Psoas muscle (tissue), 8 donors: ENCODE results near the gene GRB10. TPM values are rescaled to one million over a fixed set of nuclear protein-coding genes. Genes with fewer than 3 reads are reported as not detected.
A peak's percentile ranks its signal among the peaks of the same experiment; 100 is the strongest.

ENCODE experiments used
- ATAC-seq, 4 donors: fragments of 200-7000 bp; cut with Tn5 transposase; one replicate each; pipeline ENCODE4 v1.9.1; 2020; ENCODE audit warnings: moderate library complexity in 3 of 4, mild to moderate bottlenecking in 2 of 4
- DNase-seq, 2 donors: peaks; one replicate each; pipeline ENCODE4 v3.0.0-alpha.2; 2020
- H3K27ac ChIP-seq: fragments of 200-600 bp; one replicate; pipeline ENCODE4 v1.8.0; 2022
- H3K27me3 ChIP-seq, 3 donors: fragments of 200-600 bp in 1 of 3; one replicate each; pipeline versions ENCODE4 v1.6.1 to v1.8.0; 2013 to 2022; ENCODE audit warnings: low read length in 2 of 3, mild to moderate bottlenecking in 2 of 3, moderate library complexity in 1 of 3; ENCODE audit not compliant: insufficient read depth in 3 of 3
- H3K36me3 ChIP-seq, 2 donors: fragments of 200-600 bp in 1 of 2; one replicate each; pipeline versions ENCODE4 v1.6.1 to v1.8.0; 2013 to 2022; ENCODE audit warnings: low read depth in 1 of 2, mild to moderate bottlenecking in 1 of 2, moderate library complexity in 1 of 2; ENCODE audit not compliant: insufficient read depth in 1 of 2
- H3K4me1 ChIP-seq: fragments of 200-600 bp; one replicate; pipeline ENCODE4 v1.8.0; 2022
- H3K4me3 ChIP-seq: fragments of 200-600 bp; one replicate; pipeline ENCODE4 v1.8.0; 2022; ENCODE audit warnings: mild to moderate bottlenecking
- H3K9me3 ChIP-seq: fragments of 200-600 bp; one replicate; pipeline ENCODE4 v1.8.0; 2022
- CTCF ChIP-seq: fragments of 200-600 bp; IDR thresholded peaks from one replicate; pipeline ENCODE4 v1.8.0; 2022; ENCODE audit warnings: antibody characterized with exemption
- WGBS, 3 donors: extraction: QIAGEN DNeasy Blood & Tissue Kit; methylation state at CpG; one replicate each; pipeline versions ENCODE4 v1.1.6 to v1.1.7; 2013; 5-methylcytosine and 5-hydroxymethylcytosine counted together
- intact Hi-C, 2 donors: fragments of 100-400 bp; cut with DNase I; formaldehyde crosslinking; loops; one replicate each; pipeline versions ENCODE4 v1.11.0 to v1.14.2; 2022
- polyA plus RNA-seq, 3 donors: library from polyadenylated mRNA; stranded (reverse); fragments of 200-250 nt; gene quantifications; one replicate each; pipeline ENCODE4 v1.2.3, GENCODE V29; 2013
- total RNA-seq, 4 donors: library from RNA; stranded (reverse); fragmentation: NEBNext Ultra II Directional in 2 of 4; extraction: Animal tissue kit (Norgen Biotek cat#: 25700) in 2 of 4; gene quantifications; one replicate each; pipeline versions ENCODE4 v1.2.1 to v1.2.4, GENCODE V29; 2021 to 2023
- donor health status: healthy with polysubstance abuse.
- donor health status: DM: no; HTN: no; CAD: no; lungs with moderate emphysema.
- donor health status: Bipolar disorder and iron deficiency.
- donor health status: healthy.
- donor health status: DM: yes; HTN: yes; CAD: no.
- donor health status: DM: no; HTN: no; CAD: no.
- donor health status: DM: no; HTN: no; CAD: no.
- donor health status: DM: yes; HTN: yes; CAD: no.

GRB10 gene
- total and polyA plus RNA-seq, 7 donors: 25.8 to 72.7 (median 53.0) TPM

- DNase-seq (no peak), ATAC-seq (no peak)
- TF ChIP-seq CTCF: no peak
- H3K27me3 ChIP-seq: no peaks in the 10 kb centered on the region
- 78 to 82% (median 79%) methylated on average over 5 of the region's 5 CpGs for WGBS, 3 donors
- no peak overlapping the region for H3K4me3 ChIP-seq
- intact Hi-C loops: no loop called here
- no peaks in the 10 kb centered on the region for H3K4me1 ChIP-seq
- H3K9me3 ChIP-seq: no peaks in the 10 kb centered on the region
- H3K36me3 ChIP-seq: no peaks in the 10 kb centered on the region
- no peak overlapping the region for H3K27ac ChIP-seq
Measured at GRCh38 chr7:50562136-50562535, 220.6 kb downstream of the GRB10 start.

GRCh38 chr7:50560865-50561351, 221.8 kb downstream of the GRB10 start:
- no peak overlapping the region for H3K27ac ChIP-seq
- ATAC-seq (no peak), DNase-seq (no peak)
- no peak overlapping the region for H3K4me3 ChIP-seq
- no peaks in the 10 kb centered on the region for H3K4me1 ChIP-seq
- 37 to 53% (median 37%) methylated on average over 9 of the region's 9 CpGs for WGBS, 3 donors
- intact Hi-C loops: no loop called here
- H3K36me3 ChIP-seq: no peaks in the 10 kb centered on the region
- no peaks in the 10 kb centered on the region for H3K27me3 ChIP-seq
- no peak for TF ChIP-seq CTCF
- H3K9me3 ChIP-seq: no peaks in the 10 kb centered on the region

GRCh38 chr7:50559881-50560280, 222.8 kb downstream of the GRB10 start:
- 84 to 91% (median 87%) methylated on average over 7 of the region's 7 CpGs for WGBS, 3 donors
- no peak for ATAC-seq
- H3K27me3 ChIP-seq: no peaks in the 10 kb centered on the region

GRCh38 chr7:50558294-50559053, 224.2 kb downstream of the GRB10 start:
- ATAC-seq (no peak), DNase-seq (no peak)
- Histone ChIP-seq H3K4me1 (no peaks in the 10 kb centered on the region), H3K27ac (no peak overlapping the region), H3K27me3 (no peaks in the 10 kb centered on the region), H3K4me3 (no peak overlapping the region), H3K36me3 (no peaks in the 10 kb centered on the region), H3K9me3 (no peaks in the 10 kb centered on the region)
- 77 to 85% (median 82%) methylated on average over 5 of the region's 5 CpGs for WGBS, 3 donors
- intact Hi-C loops: no loop called here
- TF ChIP-seq CTCF: no peak

More at GRCh38 chr7:50559881-50560280, 222.8 kb downstream of the GRB10 start:
- Histone ChIP-seq H3K27ac (no peak overlapping the region), H3K4me1 (no peaks in the 10 kb centered on the region), H3K4me3 (no peak overlapping the region), H3K36me3 (no peaks in the 10 kb centered on the region), H3K9me3 (no peaks in the 10 kb centered on the region)
- DNase-seq: no peak
- intact Hi-C loops: no loop called here
- no peak for TF ChIP-seq CTCF

GRCh38 chr7:50557099-50557498, 225.6 kb downstream of the GRB10 start:
- WGBS, 3 donors: 25 to 39% (median 26%) methylated on average over 2 of the region's 2 CpGs
- Histone ChIP-seq H3K27ac (no peak overlapping the region), H3K4me3 (no peak overlapping the region), H3K4me1 (no peaks in the 10 kb centered on the region), H3K27me3 (no peaks in the 10 kb centered on the region), H3K36me3 (no peaks in the 10 kb centered on the region), H3K9me3 (no peaks in the 10 kb centered on the region)
- peak in 2 of 4 donors; percentile 17 to 39 for ATAC-seq
- intact Hi-C loops: no loop called here
- DNase-seq: no peak
- TF ChIP-seq CTCF: no peak
